GM12872 (cell line): ENCODE data around the gene TMEM62.

Experiments
- TF ChIP-seq, protein P1 (sequence below): IDR thresholded peaks from 3 replicates; pipeline ENCODE4 v1.5.1; 2011; ENCODE audit warnings: low read depth, mild to moderate bottlenecking, low read length, moderate library complexity; ENCODE audit not compliant: insufficient read depth

Gene TMEM62

DNA sequence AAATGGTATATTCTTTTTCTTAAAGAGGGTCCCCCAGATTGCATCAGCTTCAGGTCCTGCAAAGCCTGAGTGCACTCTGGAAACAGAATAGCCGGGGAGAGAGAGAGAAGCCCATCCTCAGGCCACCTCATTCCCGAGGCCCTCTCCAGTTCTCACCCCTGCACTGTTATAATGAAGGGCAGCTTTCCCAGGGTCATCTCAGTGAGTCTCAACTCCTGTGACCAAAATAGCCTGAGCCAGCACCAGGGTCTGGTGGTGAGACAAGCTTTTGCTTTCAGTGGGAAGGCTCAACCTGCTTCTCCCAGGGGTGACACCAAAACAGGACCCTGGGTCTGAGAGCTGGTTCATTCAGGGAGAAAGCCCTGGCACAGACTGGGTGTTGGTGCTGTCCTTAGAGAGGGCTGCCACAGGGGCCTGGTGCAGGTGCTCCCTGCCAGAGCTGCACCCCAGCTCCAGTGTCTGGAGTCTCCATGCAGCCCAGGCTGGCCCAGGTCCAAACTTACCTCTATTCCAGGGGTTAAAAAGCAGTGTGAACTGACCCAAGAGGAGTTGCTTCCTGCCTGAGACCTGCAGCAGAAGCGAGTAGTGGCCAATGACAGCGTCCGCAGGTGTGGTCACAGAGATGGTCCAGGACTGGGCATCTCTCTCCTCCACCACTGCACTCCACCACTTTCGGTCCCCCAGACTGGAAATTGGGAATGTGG lies 81.4 kb downstream of the TMEM62 start:
- TF ChIP-seq, protein P1, sequence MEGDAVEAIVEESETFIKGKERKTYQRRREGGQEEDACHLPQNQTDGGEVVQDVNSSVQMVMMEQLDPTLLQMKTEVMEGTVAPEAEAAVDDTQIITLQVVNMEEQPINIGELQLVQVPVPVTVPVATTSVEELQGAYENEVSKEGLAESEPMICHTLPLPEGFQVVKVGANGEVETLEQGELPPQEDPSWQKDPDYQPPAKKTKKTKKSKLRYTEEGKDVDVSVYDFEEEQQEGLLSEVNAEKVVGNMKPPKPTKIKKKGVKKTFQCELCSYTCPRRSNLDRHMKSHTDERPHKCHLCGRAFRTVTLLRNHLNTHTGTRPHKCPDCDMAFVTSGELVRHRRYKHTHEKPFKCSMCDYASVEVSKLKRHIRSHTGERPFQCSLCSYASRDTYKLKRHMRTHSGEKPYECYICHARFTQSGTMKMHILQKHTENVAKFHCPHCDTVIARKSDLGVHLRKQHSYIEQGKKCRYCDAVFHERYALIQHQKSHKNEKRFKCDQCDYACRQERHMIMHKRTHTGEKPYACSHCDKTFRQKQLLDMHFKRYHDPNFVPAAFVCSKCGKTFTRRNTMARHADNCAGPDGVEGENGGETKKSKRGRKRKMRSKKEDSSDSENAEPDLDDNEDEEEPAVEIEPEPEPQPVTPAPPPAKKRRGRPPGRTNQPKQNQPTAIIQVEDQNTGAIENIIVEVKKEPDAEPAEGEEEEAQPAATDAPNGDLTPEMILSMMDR: no peak

DNA sequence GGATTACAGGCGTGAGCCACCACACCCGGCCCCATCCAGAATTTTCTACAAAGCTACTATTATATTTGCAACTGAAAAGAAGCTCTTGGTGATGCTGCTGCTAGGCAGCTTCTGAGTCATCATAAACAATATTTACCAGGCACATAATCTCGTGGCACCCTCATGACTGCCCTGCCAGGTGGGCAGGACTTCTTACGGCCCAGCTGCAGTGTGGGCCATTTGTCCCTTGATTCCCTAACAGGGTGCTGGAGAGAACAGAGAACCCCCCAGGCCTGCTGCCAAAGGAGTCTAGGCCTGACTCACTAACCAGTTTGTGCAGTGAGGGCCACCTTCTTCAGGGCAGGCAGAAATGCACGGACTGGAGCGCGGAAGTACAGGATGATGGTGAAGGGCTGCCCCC lies 82.6 kb downstream of the TMEM62 start:
- TF ChIP-seq, protein P1: no peak

DNA sequence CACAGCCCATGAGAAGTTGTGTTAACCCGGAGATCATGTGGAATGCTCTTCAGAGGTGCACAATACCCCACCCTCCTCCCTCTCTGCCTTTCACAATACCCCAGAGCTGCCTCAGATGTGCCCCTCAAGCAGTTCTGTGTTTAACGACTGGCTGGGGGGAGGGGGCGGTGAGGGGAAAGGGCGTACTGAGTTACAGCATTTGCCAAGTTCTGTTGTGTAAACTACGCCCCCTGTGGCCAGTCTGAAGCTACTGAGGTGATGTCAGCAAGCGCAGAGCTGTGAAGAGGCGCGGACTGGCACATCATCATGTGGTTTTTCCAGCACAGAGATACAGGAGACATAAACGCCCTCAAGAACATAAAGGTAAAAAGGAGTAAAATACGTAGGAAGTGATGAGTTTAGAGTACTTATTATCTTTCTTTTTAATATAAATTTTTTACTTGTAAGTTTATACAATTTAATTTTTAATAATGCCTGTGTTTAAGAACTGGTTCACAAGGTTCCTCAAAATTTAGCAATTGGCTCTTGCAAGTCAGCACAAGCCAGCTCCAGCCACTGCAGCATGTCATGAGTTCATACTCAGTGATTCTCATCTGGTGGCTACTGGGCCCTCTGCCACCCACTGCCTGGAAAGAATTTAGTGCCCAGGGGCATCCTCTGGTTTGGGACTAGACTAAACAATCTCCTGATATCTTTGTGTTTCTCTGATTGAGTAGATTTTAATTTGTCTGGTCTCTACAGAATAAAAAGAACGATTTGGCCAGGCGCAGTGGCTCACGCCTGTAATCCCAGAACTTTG lies 85.7 kb downstream of the TMEM62 start:
- TF ChIP-seq, protein P1: 0 out of 3 replicates have a peak, but pooled peaks have one; percentile 16

DNA sequence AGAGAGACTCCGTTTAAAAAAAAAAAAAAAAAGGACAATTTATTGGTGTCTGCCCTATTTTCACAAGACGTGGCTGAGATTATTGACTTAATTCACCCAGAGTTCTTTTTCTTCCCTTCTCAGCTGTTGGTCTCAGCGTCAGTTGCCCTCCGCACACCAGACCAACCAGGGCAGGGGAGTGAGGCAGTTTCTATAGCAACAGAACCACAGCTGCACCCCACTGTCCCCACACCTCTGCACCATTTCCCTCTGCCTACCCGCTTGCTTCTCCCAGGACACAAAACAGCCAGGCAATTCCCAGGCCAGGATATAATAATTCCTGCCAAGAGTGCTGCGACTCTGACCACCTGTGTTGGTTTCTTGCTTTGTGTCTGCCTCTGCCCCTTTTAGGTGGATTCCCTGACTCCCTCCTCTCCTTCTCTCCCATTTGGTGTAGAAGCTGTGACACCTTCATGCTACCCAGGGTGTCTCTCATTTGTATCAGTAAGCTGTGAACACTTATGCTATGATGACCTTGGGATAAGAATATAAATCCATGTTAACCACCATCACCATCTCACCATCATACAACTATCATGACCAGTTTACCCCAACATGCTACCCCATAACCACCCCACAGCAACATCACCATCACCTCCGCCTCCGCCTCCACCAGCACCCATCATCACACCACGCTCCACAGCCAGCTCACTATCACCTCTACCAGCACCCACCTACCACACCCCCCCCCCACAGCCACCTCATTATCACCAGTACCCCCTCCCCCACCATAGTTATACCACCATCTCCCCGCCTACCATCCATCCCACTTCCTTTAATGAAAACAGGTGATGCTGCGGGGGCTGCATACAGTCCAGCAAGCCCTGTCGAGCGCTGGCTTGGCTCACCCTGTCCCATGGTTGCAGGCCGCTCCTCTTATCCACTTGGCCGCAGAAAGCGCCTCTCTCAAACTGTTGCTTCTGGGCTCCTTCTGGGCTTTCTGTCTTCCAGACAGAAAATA lies 86.8 kb downstream of the TMEM62 start:
- TF ChIP-seq, protein P1: no peak

DNA sequence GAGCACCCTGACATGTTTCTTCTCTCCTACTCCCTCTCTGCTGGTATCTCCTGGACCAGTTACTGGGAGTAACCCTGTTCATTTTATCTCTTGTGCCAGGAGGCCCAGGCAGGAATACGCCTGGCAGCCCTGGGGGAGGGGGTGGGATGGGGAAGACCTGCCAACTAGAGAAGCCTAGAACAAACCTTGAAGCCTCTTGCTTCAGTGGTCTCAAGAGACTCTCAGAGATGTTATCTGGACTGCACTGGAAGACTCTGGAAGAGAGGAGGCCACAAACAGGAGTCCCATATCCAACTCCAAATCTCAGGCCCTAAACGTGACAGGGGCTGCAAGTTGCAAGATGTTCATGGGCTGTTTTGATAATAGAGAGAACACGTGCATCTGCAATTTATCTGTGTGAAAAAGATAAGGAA lies 87.6 kb downstream of the TMEM62 start, which contains the start of gene EPB42:
TSS of gene EPB42 (minus strand) at position 28 of the 413 bp plus-strand sequence. CDS start 193 bp downstream, outside the sequence.
- TF ChIP-seq, protein P1: no peak

DNA sequence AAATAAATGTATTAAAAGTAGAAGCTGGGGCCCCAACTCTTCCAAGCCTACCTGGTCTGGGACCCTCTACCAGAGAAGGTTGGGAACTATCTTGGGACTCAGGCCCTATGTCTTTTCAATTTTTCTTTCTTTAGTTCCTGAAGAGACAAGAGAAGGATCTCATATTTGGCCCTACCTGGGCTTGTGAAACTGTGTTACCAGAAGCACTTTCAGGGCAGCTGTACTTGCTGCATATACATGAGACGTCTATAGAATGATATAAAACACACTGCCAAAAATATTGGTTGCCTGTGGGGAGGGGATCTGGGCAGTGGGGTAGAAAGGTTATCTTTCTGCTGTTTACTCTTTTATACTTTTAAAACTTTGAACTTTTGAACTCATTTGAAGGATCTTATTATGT lies 88.0 kb downstream of the TMEM62 start:
- TF ChIP-seq, protein P1: no peak
